NT2/D1 (cell line): Measurements from ENCODE around the gene ABCA1.

ENCODE experiments used
- DNase-seq: peaks from one replicate; pipeline ENCODE4 v3.0.0-alpha.2; 2011; ENCODE audit warnings: low read depth, low spot score
- H3K27me3 ChIP-seq: 2 replicates; pipeline ENCODE4 v1.6.0; 2011; ENCODE audit warnings: mild to moderate bottlenecking; ENCODE audit not compliant: insufficient read length, insufficient read depth
- H3K36me3 ChIP-seq: 2 replicates; pipeline ENCODE4 v1.6.1; 2011; ENCODE audit warnings: mild to moderate bottlenecking, low read length, mixed read lengths; ENCODE audit not compliant: insufficient read depth, insufficient read length
- H3K4me1 ChIP-seq: 2 replicates; pipeline ENCODE4 v1.5.1; 2011; ENCODE audit not compliant: insufficient read depth, insufficient read length
- H3K4me3 ChIP-seq: 2 replicates; pipeline ENCODE4 v1.5.1; 2011; ENCODE audit warnings: low read depth; ENCODE audit not compliant: insufficient read length
- H3K9ac ChIP-seq: 2 replicates; pipeline ENCODE4 v1.6.0; 2011; ENCODE audit warnings: low read depth; ENCODE audit not compliant: insufficient read length
- H3K9me3 ChIP-seq: 2 replicates; pipeline ENCODE4 v1.5.1; 2011; ENCODE audit warnings: mild to moderate bottlenecking, low read length; ENCODE audit not compliant: insufficient read depth
- SUZ12 ChIP-seq: IDR thresholded peaks from 2 replicates; pipeline ENCODE4 v1.6.1; 2011; ENCODE audit not compliant: insufficient read length, insufficient read depth; ENCODE audit errors: extremely low read depth
- YY1 ChIP-seq: IDR thresholded peaks from 2 replicates; pipeline ENCODE4 v1.6.1; 2011; ENCODE audit not compliant: insufficient read length, insufficient read depth
- ZNF274 ChIP-seq: IDR thresholded peaks from 2 replicates; pipeline ENCODE4 v1.6.1; 2011; ENCODE audit warnings: mild to moderate bottlenecking, low read depth, low read length

ABCA1 gene

GRCh38 chr9:104883169-104883568 lies 44.8 kb downstream of the ABCA1 start:
- H3K27me3 ChIP-seq, result peaks cover 38% of the 10 kb centered on the region
- no peak for TF ChIP-seq ZNF274
- H3K9ac ChIP-seq, result no peak overlapping the region
- H3K9me3 ChIP-seq, result no peaks in the 10 kb centered on the region
- peaks cover 20% of the 10 kb centered on the region for H3K4me1 ChIP-seq
- peaks cover 4% of the 10 kb centered on the region for H3K36me3 ChIP-seq
- no peak for DNase-seq
- no peak overlapping the region for H3K4me3 ChIP-seq

- Histone ChIP-seq H3K4me3 (no peak overlapping the region), H3K9ac (no peak overlapping the region), H3K36me3 (peaks cover 4% of the 10 kb centered on the region), H3K27me3 (peaks cover 33% of the 10 kb centered on the region), H3K9me3 (no peaks in the 10 kb centered on the region), H3K4me1 (peaks cover 20% of the 10 kb centered on the region)
- no peak for DNase-seq
- no peak for TF ChIP-seq YY1
- no peak for TF ChIP-seq ZNF274
- TF ChIP-seq SUZ12, result no peak
Observed at GRCh38 chr9:104882566-104882965, 45.4 kb downstream of the ABCA1 start.

DNA sequence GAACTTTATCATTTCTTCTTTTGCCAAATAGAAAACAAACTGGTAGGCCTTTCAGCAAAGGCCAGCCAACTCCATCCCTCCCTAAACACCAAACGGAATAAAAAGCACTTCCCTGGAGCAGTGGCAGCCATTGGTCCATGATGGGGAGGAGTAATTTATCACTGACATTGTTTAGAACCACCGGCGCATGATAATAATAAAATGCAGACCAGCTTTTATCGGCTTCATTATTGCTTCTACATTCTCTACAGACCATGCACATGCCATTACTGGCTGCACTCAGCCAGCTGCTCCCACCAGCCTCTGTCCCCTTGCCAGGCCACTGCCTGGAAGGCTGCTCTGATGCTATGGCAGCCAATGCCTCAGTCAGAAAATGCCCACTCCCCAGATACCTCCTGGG lies 45.9 kb downstream of the ABCA1 start:
- Histone ChIP-seq H3K9ac (no peak overlapping the region), H3K36me3 (peaks cover 4% of the 10 kb centered on the region), H3K9me3 (no peaks in the 10 kb centered on the region), H3K27me3 (peaks cover 28% of the 10 kb centered on the region), H3K4me1 (peaks cover 20% of the 10 kb centered on the region), H3K4me3 (no peak overlapping the region)
- TF ChIP-seq ZNF274 (no peak), YY1 (no peak), SUZ12 (no peak)
- DNase-seq, result no peak

DNA sequence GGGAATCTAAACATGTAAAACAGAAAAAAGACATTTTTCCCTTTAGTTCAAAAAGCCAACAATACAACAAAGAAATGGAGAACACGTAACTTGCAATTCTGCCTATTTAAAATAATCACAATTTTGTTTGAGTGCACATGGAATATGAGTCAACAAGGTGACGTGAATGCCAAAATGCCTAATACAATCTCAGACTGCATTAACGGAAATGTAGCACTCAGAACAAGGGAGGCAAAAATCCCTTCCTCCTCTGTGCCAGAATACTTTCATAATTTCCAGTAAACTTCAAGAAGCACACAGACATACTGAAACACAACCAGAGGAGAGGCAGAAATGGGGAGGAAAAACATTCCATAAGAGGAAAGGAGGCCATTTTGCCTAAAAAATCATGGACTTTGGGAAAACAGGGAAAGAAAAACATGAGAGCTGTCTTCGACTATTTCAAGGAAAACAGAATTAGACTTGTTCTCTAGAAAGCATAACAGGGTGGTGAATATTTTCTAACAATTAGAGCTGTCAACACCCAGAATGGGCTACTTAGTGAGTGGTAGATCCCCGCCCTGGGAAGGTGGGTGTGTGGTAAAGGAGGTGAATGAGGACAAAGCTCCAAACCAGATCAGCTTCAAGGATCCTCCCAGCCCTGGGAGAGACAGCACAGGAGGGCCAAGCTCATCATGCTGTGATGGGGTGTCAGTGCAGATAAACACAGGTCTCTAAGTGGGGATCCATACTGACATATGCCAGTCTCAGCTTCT lies 48.2 kb downstream of the ABCA1 start:
- H3K4me3 ChIP-seq, result no peak overlapping the region
- H3K36me3 ChIP-seq, result peaks cover 8% of the 10 kb centered on the region
- peaks cover 11% of the 10 kb centered on the region for H3K4me1 ChIP-seq
- no peak for TF ChIP-seq SUZ12
- TF ChIP-seq ZNF274, result no peak
- no peak for TF ChIP-seq YY1
- H3K9me3 ChIP-seq, result no peaks in the 10 kb centered on the region
- H3K27me3 ChIP-seq, result peaks cover 18% of the 10 kb centered on the region
- DNase-seq, result no peak
- H3K9ac ChIP-seq, result no peak overlapping the region

DNA sequence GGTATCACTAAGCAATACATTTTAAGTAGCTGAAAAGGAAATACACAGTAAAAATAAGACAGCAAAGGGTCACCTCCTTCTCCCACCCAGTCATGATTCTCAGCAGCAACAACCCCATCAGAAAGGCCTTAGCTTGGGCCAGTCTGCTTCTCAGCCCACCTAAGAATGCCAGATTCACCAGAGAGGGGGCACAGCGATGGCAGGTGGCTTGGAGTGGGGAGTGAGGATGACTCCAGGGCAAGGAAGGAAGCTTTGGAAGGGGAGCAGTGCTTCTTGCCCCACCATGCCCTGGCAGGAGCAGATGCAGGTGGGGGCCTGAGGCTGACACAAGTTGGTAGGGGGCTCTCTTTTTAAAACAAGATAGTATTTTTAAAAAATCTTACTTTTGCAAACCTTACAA lies 51.4 kb downstream of the ABCA1 start:
- Histone ChIP-seq H3K4me3 (no peak overlapping the region), H3K9ac (no peak overlapping the region), H3K36me3 (peaks cover 4% of the 10 kb centered on the region), H3K27me3 (no peaks in the 10 kb centered on the region), H3K9me3 (no peaks in the 10 kb centered on the region), H3K4me1 (no peaks in the 10 kb centered on the region)
- no peak for TF ChIP-seq ZNF274
- TF ChIP-seq SUZ12, result no peak
- no peak for TF ChIP-seq YY1
- no peak for DNase-seq

DNA sequence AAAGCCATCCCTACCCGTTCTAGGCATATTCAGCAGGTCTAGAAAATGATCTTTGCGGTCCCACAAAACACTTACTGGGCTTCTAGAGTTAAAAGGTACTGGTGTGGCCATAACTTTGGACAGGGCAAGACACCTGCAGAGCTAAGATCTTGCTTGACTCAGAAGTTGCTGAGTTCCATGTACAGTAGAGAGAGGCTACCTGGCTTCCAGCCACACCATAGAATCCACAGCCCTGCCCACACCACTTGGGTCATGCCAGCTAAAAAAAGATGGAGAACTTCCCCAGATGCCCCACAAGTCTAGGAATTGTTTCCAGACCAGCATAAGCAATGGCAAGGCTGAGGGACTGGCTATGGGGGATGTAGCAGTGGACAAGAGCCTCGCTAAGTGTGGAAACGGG lies 52.1 kb downstream of the ABCA1 start:
- no peak for DNase-seq
- no peak overlapping the region for H3K9ac ChIP-seq
- no peak overlapping the region for H3K4me3 ChIP-seq
- H3K36me3 ChIP-seq, result peaks cover 4% of the 10 kb centered on the region
- no peak for TF ChIP-seq YY1
- no peak for TF ChIP-seq ZNF274
- H3K27me3 ChIP-seq, result no peaks in the 10 kb centered on the region
- no peaks in the 10 kb centered on the region for H3K9me3 ChIP-seq
- no peaks in the 10 kb centered on the region for H3K4me1 ChIP-seq

DNA sequence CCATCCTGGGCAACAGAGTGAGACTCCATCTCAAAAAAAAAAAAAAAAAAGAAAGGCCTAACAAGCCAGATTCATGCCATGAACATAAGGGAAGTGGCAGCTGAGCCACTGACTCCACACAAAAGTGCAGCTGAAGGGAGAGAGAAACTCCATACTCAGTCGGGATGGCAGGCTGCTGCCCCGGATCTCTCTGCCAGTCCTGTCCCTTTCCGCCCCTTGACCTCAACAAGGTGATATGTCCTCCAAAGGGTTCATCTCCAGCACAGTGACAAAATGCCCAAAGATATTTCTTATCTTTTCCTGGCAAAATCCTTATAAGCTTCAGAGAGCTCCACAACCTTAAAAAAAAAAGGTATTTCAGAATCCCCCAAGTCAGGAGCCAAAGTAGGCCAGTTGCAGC lies 52.6 kb downstream of the ABCA1 start:
- TF ChIP-seq ZNF274, result no peak
- no peak for TF ChIP-seq SUZ12
- no peak for TF ChIP-seq YY1
- Histone ChIP-seq H3K4me1 (no peaks in the 10 kb centered on the region), H3K36me3 (peaks cover 4% of the 10 kb centered on the region)

More for the DNA sequence above, 52.6 kb downstream of the ABCA1 start:
- H3K27me3 ChIP-seq, result no peaks in the 10 kb centered on the region
- no peak overlapping the region for H3K9ac ChIP-seq
- no peak for DNase-seq
- no peak overlapping the region for H3K4me3 ChIP-seq
- no peaks in the 10 kb centered on the region for H3K9me3 ChIP-seq
